SK-N-DZ (cell line): ENCODE results near the gene CASP9.
A peak's percentile ranks its signal among the peaks of the same experiment; 100 is the strongest.

ENCODE experiments used
- DNase-seq: peaks from one replicate; pipeline ENCODE4 v3.0.0-alpha.2; 2015; ENCODE audit warnings: low spot score
- small RNA-seq, 2 experiments: library from RNA; depleted of rRNA; stranded (forward); fragments of <200 nt; gene quantifications; one replicate each; pipeline ENCODE3, GENCODE V24; 2014

The CASP9 gene

GRCh38 chr1:15448877-15449462 lies 75.0 kb downstream of the CASP9 start:
- no peak for DNase-seq

GRCh38 chr1:15446212-15446611 lies 77.8 kb downstream of the CASP9 start:
- DNase-seq, result no peak

GRCh38 chr1:15445390-15446122 lies 78.5 kb downstream of the CASP9 start:
- DNase-seq, result no peak

GRCh38 chr1:15444468-15445389 lies 79.3 kb downstream of the CASP9 start:
- DNase-seq, result peak; percentile 86

GRCh38 chr1:15443281-15443680 lies 80.7 kb downstream of the CASP9 start:
- DNase-seq, result no peak

- no peak for DNase-seq
Measured at GRCh38 chr1:15442759-15443158, 81.3 kb downstream of the CASP9 start.

- no peak for DNase-seq
Measured at GRCh38 chr1:15442119-15442518, 81.9 kb downstream of the CASP9 start.

Small RNA genes within 50 kb of the gene (small RNA-seq; reads per million reads assigned to genes)
- 0.03 to 0.18 reads per million in 2 experiments for gene SCARNA21B
